ENCODE results near the gene GTPBP3.

GTPBP3 gene

DNA sequence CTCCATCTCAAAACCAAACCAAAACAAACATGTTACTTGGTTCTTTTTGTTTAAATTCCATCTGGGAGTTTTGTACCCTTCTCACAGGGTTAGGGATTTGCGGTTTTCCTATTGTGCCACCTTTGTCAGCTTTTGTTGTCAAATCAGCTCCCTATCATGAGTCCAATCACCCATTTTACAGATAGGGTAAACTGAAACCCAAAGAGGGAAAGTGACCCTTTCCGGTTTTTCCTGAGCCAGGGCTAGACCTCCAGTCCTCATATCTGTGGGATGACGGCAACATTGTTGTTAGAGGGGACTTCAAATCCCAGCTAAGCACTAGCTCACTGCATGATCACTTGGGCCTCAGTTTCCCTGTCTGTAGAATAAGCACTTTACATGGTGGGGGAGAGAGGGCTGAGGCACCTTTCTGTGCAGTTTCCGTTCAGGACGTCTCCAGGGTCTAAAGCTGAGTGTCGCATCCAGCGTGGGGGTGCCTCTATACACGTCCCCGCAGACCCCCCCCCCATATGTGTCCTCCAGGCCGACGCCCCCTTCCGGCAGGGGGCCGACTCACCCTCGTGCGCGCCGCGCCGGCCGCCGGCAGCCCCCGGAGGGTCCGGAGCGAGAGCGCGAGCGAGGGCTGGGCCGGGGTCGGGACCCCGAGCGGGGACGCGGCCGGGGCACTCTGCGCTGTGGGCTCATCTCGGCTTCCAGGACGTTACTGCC lies 52.8 kb downstream of the GTPBP3 start:
- no peak for DNase-seq
- Histone ChIP-seq H3K4me3 (ENCODE audit: low read depth, low read length) (peak overlapping the region; percentile 59), H3K36me3 (replicated peaks) (no peaks in the 10 kb centered on the region), H3K27ac (no peak overlapping the region), H3K27me3 (replicated peaks) (no peaks in the 10 kb centered on the region)
- TF ChIP-seq, protein P1, sequence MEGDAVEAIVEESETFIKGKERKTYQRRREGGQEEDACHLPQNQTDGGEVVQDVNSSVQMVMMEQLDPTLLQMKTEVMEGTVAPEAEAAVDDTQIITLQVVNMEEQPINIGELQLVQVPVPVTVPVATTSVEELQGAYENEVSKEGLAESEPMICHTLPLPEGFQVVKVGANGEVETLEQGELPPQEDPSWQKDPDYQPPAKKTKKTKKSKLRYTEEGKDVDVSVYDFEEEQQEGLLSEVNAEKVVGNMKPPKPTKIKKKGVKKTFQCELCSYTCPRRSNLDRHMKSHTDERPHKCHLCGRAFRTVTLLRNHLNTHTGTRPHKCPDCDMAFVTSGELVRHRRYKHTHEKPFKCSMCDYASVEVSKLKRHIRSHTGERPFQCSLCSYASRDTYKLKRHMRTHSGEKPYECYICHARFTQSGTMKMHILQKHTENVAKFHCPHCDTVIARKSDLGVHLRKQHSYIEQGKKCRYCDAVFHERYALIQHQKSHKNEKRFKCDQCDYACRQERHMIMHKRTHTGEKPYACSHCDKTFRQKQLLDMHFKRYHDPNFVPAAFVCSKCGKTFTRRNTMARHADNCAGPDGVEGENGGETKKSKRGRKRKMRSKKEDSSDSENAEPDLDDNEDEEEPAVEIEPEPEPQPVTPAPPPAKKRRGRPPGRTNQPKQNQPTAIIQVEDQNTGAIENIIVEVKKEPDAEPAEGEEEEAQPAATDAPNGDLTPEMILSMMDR (IDR thresholded peaks at IDR 0.05; ENCODE audit: low read depth, low read length, missing control alignments), result no peak
- in situ Hi-C loops (cut with HindIII; ENCODE audit: low pct_ligation_motif_present, low sequenced_read_pairs), result no loop called here

DNA sequence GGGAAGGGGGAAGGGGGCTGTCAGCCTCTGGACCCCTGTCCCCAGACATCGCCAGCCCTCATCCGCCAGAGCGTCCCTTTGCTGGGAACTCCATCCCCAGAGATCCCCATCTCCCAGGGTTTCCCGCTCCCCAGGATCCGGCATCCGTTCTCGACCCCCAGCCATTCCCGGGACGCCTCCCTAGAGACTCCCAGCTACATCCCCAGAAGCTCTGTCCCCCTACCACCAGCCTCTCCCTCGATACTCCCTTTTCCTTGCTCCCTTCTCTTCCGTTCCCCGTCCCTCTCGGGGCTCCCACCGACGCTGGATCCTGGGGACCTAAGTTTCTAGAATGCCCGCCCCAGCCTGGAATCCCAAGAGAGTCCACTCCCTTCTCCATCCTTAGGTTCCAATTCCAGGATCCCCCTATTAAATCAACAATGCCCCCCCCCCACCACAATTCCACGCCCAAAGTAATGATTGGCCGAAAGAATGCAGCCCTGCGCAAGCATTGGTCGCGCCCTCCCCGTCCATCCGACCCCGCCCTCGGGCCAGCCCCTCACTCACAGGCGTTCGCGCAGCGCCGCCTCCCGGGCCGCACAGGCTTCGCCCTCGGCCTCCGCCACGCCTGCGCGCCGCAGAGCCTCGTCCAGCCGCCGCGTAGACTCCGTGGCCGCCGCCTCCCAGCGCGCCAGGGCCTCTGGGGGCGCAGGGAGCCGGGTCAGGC lies 53.5 kb downstream of the GTPBP3 start:
- TF ChIP-seq, protein P1 (IDR thresholded peaks at IDR 0.05; ENCODE audit: low read depth, low read length, missing control alignments), result peak; percentile 61
- H3K36me3 ChIP-seq (replicated peaks), result no peaks in the 10 kb centered on the region
- in situ Hi-C loops (cut with HindIII; ENCODE audit: low pct_ligation_motif_present, low sequenced_read_pairs), result no loop called here
- peak; percentile 88 for DNase-seq
- H3K4me3 ChIP-seq (ENCODE audit: low read depth, low read length), result peak overlapping the region; percentile 59
- no peak overlapping the region for H3K27ac ChIP-seq
- no peaks in the 10 kb centered on the region for H3K27me3 ChIP-seq (replicated peaks)

DNA sequence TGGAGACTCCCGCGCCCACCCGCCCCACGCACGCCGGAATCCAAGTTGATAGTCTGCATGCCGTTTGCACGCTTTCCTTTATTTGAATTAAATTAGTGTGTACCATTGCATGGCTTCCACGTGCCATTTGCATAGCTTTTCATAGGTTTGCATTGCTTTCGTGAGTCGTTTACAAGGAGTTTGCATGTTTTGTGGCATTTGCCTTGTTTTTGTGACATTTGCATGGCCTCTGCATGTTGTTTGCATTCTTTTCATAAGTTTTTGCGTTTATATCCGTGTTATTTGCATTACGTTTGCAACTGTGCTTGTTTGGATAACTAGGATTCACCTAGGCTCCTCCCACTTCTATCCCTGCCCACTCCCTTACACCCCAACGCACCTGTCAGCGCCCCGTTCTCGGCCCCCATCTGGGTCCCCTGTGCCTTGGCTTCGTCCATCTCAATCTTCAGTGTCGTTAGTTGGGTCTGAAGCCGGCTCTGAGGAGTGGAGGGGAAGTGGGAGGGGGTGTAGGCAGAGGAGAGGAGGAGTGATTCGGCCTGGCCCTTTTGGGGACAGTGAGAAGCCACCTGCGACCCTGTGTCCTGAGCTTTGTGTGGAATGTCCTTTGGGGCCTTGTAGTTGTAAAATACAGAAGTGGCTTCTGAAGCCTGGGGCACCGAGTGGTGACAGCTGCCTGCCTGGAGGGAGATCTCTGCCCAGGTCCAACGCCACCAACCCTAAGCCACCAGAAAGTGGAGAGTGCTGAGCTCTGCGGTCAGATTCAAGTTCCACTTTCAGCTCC lies 54.2 kb downstream of the GTPBP3 start:
- Histone ChIP-seq H3K27me3 (replicated peaks) (no peaks in the 10 kb centered on the region), H3K36me3 (replicated peaks) (no peaks in the 10 kb centered on the region), H3K4me3 (ENCODE audit: low read depth, low read length) (peak overlapping the region; percentile 38), H3K27ac (no peak overlapping the region)
- no peak for DNase-seq
- TF ChIP-seq, protein P1 (IDR thresholded peaks at IDR 0.05; ENCODE audit: low read depth, low read length, missing control alignments), result no peak
- in situ Hi-C loops (cut with HindIII; ENCODE audit: low pct_ligation_motif_present, low sequenced_read_pairs), result no loop called here
